RWPE2 (cell line): ENCODE measurements around the gene GNA14.
A peak's percentile ranks its signal among the peaks of the same experiment; 100 is the strongest.

Source experiments
- ATAC-seq: fragments of 200-7000 bp; cut with Tn5 transposase; 3 replicates; pipeline ENCODE4 v1.9.1; 2021; ENCODE audit warnings: low read depth
- DNase-seq: peaks from one replicate; pipeline ENCODE4 v3.0.0-alpha.2; 2020; ENCODE audit warnings: low spot score
- H3K27ac ChIP-seq: fragments of 450-650 bp; 2 replicates; pipeline ENCODE4 v1.5.1; 2017; ENCODE audit warnings: mild to moderate bottlenecking; ENCODE audit not compliant: poor library complexity, severe bottlenecking
- H3K27me3 ChIP-seq: fragments of 250-450 bp; sonication (Bioruptor Pico); 2 replicates; pipeline ENCODE4 v1.5.1; 2021; ENCODE audit warnings: mild to moderate bottlenecking, moderate library complexity; ENCODE audit not compliant: insufficient read depth, poor library complexity, severe bottlenecking
- H3K36me3 ChIP-seq: fragments of 250-450 bp; sonication (Bioruptor Pico); 2 replicates; pipeline ENCODE4 v1.5.1; 2020; ENCODE audit warnings: low read depth, mild to moderate bottlenecking, moderate library complexity
- H3K4me1 ChIP-seq: fragments of 250-450 bp; sonication (Bioruptor Pico); 2 replicates; pipeline ENCODE4 v1.5.1; 2021; ENCODE audit warnings: mild to moderate bottlenecking, moderate library complexity; ENCODE audit not compliant: insufficient read depth, poor library complexity, severe bottlenecking
- H3K4me3 ChIP-seq: fragments of 250-450 bp; sonication (Bioruptor Pico); 2 replicates; pipeline ENCODE4 v1.5.1; 2021; ENCODE audit warnings: mild to moderate bottlenecking, moderate library complexity; ENCODE audit not compliant: severe bottlenecking
- H3K9me3 ChIP-seq: fragments of 250-450 bp; sonication (Bioruptor Pico); 2 replicates; pipeline ENCODE4 v1.5.1; 2021; ENCODE audit warnings: mild to moderate bottlenecking, moderate library complexity; ENCODE audit not compliant: severe bottlenecking
- CTCF ChIP-seq: fragments of 450-650 bp; IDR thresholded peaks from one replicate; pipeline ENCODE4 v1.5.1; 2017; ENCODE audit warnings: mild to moderate bottlenecking, moderate library complexity; ENCODE audit not compliant: poor library complexity, severe bottlenecking

The GNA14 gene

GRCh38 chr9:77391834-77392233 is 256.3 kb downstream of the GNA14 start:
- Histone ChIP-seq H3K4me1 (no peaks in the 10 kb centered on the region), H3K27ac (no peak overlapping the region), H3K36me3 (0 out of 2 replicates have a peak, but pooled peaks cover 4% of the 10 kb centered on the region), H3K9me3 (no peaks in the 10 kb centered on the region), H3K27me3 (no peaks in the 10 kb centered on the region), H3K4me3 (no peak overlapping the region)
- DNase-seq (no peak), ATAC-seq (no peak)
- TF ChIP-seq CTCF = no peak

- ATAC-seq (no peak), DNase-seq (no peak)
- H3K4me1 ChIP-seq = peaks cover 8% of the 10 kb centered on the region
- H3K27ac ChIP-seq = no peak overlapping the region
- H3K9me3 ChIP-seq = no peaks in the 10 kb centered on the region
- H3K4me3 ChIP-seq = no peak overlapping the region
- TF ChIP-seq CTCF = no peak
- H3K36me3 ChIP-seq = peaks cover 20% of the 10 kb centered on the region
- H3K27me3 ChIP-seq = no peaks in the 10 kb centered on the region
Observed at GRCh38 chr9:77386187-77386586, 261.9 kb downstream of the GNA14 start.

- Histone ChIP-seq H3K27me3 (no peaks in the 10 kb centered on the region), H3K9me3 (no peaks in the 10 kb centered on the region), H3K4me3 (no peak overlapping the region), H3K27ac (peak overlapping the region; percentile 12), H3K4me1 (peaks cover 8% of the 10 kb centered on the region), H3K36me3 (peaks cover 16% of the 10 kb centered on the region)
- no peak for TF ChIP-seq CTCF
- DNase-seq = no peak
- ATAC-seq = peak; percentile 51; the same call in 2 of the 3 replicates
Observed at GRCh38 chr9:77384406-77384805, 263.7 kb downstream of the GNA14 start.

- no peak overlapping the region for H3K27ac ChIP-seq
- H3K4me3 ChIP-seq = no peak overlapping the region
- no peak for ATAC-seq
- no peaks in the 10 kb centered on the region for H3K27me3 ChIP-seq
- peaks cover 3% of the 10 kb centered on the region; the same call in 1 of the 2 replicates for H3K36me3 ChIP-seq
- no peak for TF ChIP-seq CTCF
- no peaks in the 10 kb centered on the region for H3K4me1 ChIP-seq
- DNase-seq = no peak
- H3K9me3 ChIP-seq = no peaks in the 10 kb centered on the region
Observed at GRCh38 chr9:77375956-77376532, 272.1 kb downstream of the GNA14 start.

GRCh38 chr9:77374266-77374665 is 273.9 kb downstream of the GNA14 start:
- Histone ChIP-seq H3K27ac (no peak overlapping the region), H3K36me3 (peaks cover 17% of the 10 kb centered on the region), H3K9me3 (no peaks in the 10 kb centered on the region), H3K4me3 (no peak overlapping the region), H3K4me1 (no peaks in the 10 kb centered on the region), H3K27me3 (no peaks in the 10 kb centered on the region)
- no peak for DNase-seq
- no peak for ATAC-seq
- no peak for TF ChIP-seq CTCF
